Measurements from ENCODE around the gene KCNK13.

The KCNK13 gene

GRCh38 chr14:90126260-90126659, 64.5 kb downstream of the KCNK13 start:
- DNase-seq (ENCODE audit: low read depth in 3 of 3, low spot score in 1 of 3): no peak

GRCh38 chr14:90132821-90133570, 71.2 kb downstream of the KCNK13 start:
- no peak for DNase-seq (ENCODE audit: low read depth in 3 of 3, low spot score in 1 of 3)

- no peak for DNase-seq (ENCODE audit: low read depth in 3 of 3, low spot score in 1 of 3)
These were observed 75.1 kb downstream of the KCNK13 start for GRCh38 chr14:90136904-90137303.

- DNase-seq (ENCODE audit: low read depth in 3 of 3, low spot score in 1 of 3): no peak
These were observed 76.0 kb downstream of the KCNK13 start for GRCh38 chr14:90137807-90138206.

- DNase-seq (ENCODE audit: low read depth in 3 of 3, low spot score in 1 of 3): no peak
These were observed 77.4 kb downstream of the KCNK13 start for GRCh38 chr14:90139199-90139598.

GRCh38 chr14:90140298-90140955, 78.6 kb downstream of the KCNK13 start:
- no peak for DNase-seq (ENCODE audit: low read depth in 3 of 3, low spot score in 1 of 3)

- DNase-seq (ENCODE audit: low read depth in 3 of 3, low spot score in 1 of 3): no peak
These were observed 79.1 kb downstream of the KCNK13 start for GRCh38 chr14:90140956-90141316.

GRCh38 chr14:90153429-90153828, 91.6 kb downstream of the KCNK13 start:
- DNase-seq (ENCODE audit: low read depth in 3 of 3, low spot score in 1 of 3): no peak

- DNase-seq (ENCODE audit: low read depth in 3 of 3, low spot score in 1 of 3): no peak
These were observed 92.3 kb downstream of the KCNK13 start for GRCh38 chr14:90154110-90154509.

GRCh38 chr14:90159146-90159545, 97.4 kb downstream of the KCNK13 start:
- no peak for DNase-seq (ENCODE audit: low read depth in 3 of 3, low spot score in 1 of 3)

GRCh38 chr14:90159688-90160087, 97.9 kb downstream of the KCNK13 start:
- no peak for DNase-seq (ENCODE audit: low read depth in 3 of 3, low spot score in 1 of 3)

- no peak for DNase-seq (ENCODE audit: low read depth in 3 of 3, low spot score in 1 of 3)
These were observed 99.3 kb downstream of the KCNK13 start for GRCh38 chr14:90161129-90161528.

GRCh38 chr14:90168425-90169105, 106.8 kb downstream of the KCNK13 start:
- DNase-seq (ENCODE audit: low read depth in 3 of 3, low spot score in 1 of 3): no peak

GRCh38 chr14:90175631-90176030, 113.8 kb downstream of the KCNK13 start:
- no peak for DNase-seq (ENCODE audit: low read depth in 3 of 3, low spot score in 1 of 3)

GRCh38 chr14:90177539-90178189, 115.9 kb downstream of the KCNK13 start:
- no peak for DNase-seq (ENCODE audit: low read depth in 3 of 3, low spot score in 1 of 3)

GRCh38 chr14:90179357-90179756, 117.6 kb downstream of the KCNK13 start:
- DNase-seq (ENCODE audit: low read depth in 3 of 3, low spot score in 1 of 3): no peak

GRCh38 chr14:90179809-90180779, 118.3 kb downstream of the KCNK13 start:
- no peak for DNase-seq (ENCODE audit: low read depth in 3 of 3, low spot score in 1 of 3)

- no peak for DNase-seq (ENCODE audit: low read depth in 3 of 3, low spot score in 1 of 3)
These were observed 122.3 kb downstream of the KCNK13 start for GRCh38 chr14:90184094-90184493.

- no peak for DNase-seq (ENCODE audit: low read depth in 3 of 3, low spot score in 1 of 3)
These were observed 122.9 kb downstream of the KCNK13 start for GRCh38 chr14:90184571-90185266.

- no peak for DNase-seq (ENCODE audit: low read depth in 3 of 3, low spot score in 1 of 3)
These were observed 126.8 kb downstream of the KCNK13 start for GRCh38 chr14:90188588-90188987.
